Skeletal muscle satellite cell (primary cell): ENCODE measurements around the gene AJAP1. TPM values are rescaled to one million over a fixed set of nuclear protein-coding genes. Genes with fewer than 3 reads are reported as not detected.

ENCODE experiments used
- H3K27me3 ChIP-seq: 2 replicates; pipeline ENCODE4 v1.7.0; 2013; ENCODE audit warnings: low read length; ENCODE audit not compliant: control insufficient read depth, insufficient read depth
- H3K36me3 ChIP-seq: 2 replicates; pipeline ENCODE4 v1.7.0; 2013; ENCODE audit warnings: mild to moderate bottlenecking, control low read depth, low read length; ENCODE audit not compliant: insufficient read depth
- H3K4me1 ChIP-seq: 2 replicates; pipeline ENCODE4 v1.7.0; 2013; ENCODE audit warnings: low read length; ENCODE audit not compliant: control insufficient read depth, insufficient read depth
- H3K4me2 ChIP-seq: 2 replicates; pipeline ENCODE4 v1.7.0; 2013; ENCODE audit warnings: mild to moderate bottlenecking, low read length
- H3K4me3 ChIP-seq: 2 replicates; pipeline ENCODE4 v1.7.0; 2013; ENCODE audit warnings: low read length
- H3K9ac ChIP-seq: 2 replicates; pipeline ENCODE4 v1.7.0; 2013; ENCODE audit warnings: mild to moderate bottlenecking, low read depth, low read length, moderate library complexity
- H3K9me3 ChIP-seq: replicated peaks from 2 replicates; pipeline ENCODE4 v1.7.0; 2013; ENCODE audit warnings: mild to moderate bottlenecking, control low read depth, low read length
- total RNA-seq: library from RNA; depleted of rRNA; stranded (reverse); fragments of >200 nt; gene quantifications from 2 replicates; pipeline ENCODE4 v1.2.3, GENCODE V29; 2012; rRNA removed

AJAP1 gene, protein sequence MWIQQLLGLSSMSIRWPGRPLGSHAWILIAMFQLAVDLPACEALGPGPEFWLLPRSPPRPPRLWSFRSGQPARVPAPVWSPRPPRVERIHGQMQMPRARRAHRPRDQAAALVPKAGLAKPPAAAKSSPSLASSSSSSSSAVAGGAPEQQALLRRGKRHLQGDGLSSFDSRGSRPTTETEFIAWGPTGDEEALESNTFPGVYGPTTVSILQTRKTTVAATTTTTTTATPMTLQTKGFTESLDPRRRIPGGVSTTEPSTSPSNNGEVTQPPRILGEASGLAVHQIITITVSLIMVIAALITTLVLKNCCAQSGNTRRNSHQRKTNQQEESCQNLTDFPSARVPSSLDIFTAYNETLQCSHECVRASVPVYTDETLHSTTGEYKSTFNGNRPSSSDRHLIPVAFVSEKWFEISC
- under 0.01 TPM in 1 of 2 replicates, not detected in the other for total RNA-seq

DNA sequence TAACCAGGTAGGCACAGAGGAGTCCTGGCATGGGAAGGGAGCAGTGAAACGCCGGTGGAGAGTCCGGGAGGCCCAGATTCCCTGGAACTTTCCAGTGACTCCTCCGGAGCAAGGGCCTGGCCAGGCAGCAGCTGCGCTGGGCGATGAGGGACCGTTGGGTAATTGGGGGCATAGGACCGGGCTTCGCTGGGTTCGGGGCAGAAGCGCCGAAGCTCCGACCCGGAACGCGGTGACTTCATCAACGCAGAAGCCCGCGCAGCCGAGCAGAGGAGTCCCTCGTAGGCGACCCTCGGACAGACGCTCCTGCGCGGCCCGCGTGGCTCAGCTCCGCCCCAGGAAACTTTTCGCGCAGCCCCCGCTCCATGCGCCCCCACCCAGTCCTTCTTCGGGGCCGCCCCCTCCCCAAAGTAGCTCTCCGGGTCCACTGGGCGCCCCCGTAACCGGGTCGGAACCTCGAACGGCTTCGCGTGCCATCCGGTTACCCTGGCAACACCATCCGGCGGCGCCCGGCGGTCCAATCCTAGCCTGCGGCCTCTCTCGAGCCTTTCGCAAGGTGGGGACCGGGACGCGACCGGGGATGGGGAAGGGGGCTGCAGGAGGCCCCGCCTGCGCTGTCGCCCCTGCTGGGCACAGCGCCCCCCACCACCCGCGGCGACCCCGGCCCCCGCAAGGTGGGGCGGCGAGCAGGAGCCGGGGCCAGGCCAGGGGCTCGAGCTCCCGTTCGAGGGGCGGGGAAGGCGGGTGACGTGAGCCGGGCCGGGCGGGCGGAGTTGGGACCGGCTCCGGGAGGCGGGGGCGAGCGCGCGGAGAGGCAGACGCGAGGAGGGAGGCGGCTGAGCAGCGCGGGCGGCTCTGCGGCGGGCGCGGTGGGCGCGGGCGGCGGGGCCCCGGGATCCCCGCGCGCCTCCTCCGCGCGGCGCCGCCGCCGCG lies at the start of gene AJAP1:
TSS of gene AJAP1 (plus strand) at position 814 of the 930 bp plus-strand sequence. CDS start 817 bp downstream, outside the sequence.
- no peaks in the 10 kb centered on the region for H3K36me3 ChIP-seq
- H3K9me3 ChIP-seq = no peaks in the 10 kb centered on the region
- no peak within 1 kb of the TSS for H3K9ac ChIP-seq
- H3K4me3 ChIP-seq = no peak within 1 kb of the TSS
- H3K4me2 ChIP-seq = no peak within 1 kb of the TSS
- peaks cover 16% of the 10 kb centered on the region for H3K27me3 ChIP-seq
- H3K4me1 ChIP-seq = no peaks in the 10 kb centered on the region

DNA sequence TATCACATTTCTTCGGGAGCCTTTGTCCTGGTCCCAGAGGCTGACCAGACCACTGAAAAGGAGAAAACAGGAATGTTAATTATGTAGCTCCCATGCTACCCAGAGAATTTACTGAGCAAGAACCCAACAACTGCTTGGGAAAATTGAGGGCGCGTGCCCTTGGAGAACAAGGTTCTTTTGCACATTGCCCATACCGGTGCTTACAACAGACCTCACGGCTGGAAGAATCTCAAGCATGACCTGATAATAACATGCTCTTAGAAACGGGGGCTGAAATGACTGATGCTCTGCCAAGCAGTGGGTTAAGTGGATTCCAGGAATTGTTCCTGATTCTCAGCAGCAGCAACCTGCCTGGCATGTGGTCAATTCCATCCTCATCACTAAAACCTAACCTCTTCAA lies 49.3 kb upstream of the AJAP1 start:
- Histone ChIP-seq H3K4me2 (no peak overlapping the region), H3K36me3 (no peaks in the 10 kb centered on the region), H3K4me3 (no peak overlapping the region)

DNA sequence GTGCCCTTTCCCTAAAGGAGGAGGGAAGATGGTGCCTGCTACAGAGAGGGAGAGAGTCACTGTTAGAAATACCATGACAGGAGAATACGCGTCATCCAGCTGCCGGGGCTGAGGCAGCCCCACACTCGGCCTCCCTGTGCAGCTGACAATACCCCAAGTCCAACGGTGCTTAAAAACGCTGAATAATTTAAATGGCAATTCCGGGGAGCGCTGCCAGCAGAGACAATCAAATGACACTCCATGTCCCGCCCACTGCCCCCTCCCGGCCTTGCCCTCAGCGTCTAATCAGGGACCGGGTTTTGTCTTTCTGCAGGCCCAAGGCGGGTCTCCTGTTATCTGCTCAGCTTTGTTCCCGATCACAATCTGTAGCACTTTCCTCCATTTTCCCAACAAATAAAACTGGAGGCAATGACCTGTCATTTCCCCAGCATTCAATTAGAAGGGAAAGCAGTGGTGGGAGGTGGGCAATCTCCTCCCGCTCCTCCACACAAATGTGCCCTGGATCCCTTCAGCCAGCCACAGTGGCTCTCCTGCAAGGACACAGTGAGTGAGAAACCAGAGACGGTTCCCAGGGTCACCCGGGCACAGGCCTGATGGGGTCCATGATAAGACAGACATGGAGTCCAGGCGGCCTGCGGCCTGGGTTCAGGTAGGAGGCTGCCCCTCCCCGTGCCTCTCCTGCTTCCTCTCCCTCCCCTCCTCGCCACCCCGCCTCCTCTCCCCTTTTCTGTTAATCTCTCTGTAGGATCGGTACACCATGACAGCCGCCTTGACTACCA lies 42.7 kb upstream of the AJAP1 start:
- Histone ChIP-seq H3K4me1 (no peaks in the 10 kb centered on the region), H3K4me2 (no peak overlapping the region), H3K4me3 (no peak overlapping the region), H3K9ac (no peak overlapping the region), H3K36me3 (no peaks in the 10 kb centered on the region), H3K27me3 (no peaks in the 10 kb centered on the region), H3K9me3 (peaks cover 27% of the 10 kb centered on the region)

More for the DNA sequence above, 49.3 kb upstream of the AJAP1 start:
- H3K27me3 ChIP-seq = no peaks in the 10 kb centered on the region
- no peak overlapping the region for H3K9ac ChIP-seq
- H3K9me3 ChIP-seq = peaks cover 28% of the 10 kb centered on the region
- H3K4me1 ChIP-seq = no peaks in the 10 kb centered on the region

DNA sequence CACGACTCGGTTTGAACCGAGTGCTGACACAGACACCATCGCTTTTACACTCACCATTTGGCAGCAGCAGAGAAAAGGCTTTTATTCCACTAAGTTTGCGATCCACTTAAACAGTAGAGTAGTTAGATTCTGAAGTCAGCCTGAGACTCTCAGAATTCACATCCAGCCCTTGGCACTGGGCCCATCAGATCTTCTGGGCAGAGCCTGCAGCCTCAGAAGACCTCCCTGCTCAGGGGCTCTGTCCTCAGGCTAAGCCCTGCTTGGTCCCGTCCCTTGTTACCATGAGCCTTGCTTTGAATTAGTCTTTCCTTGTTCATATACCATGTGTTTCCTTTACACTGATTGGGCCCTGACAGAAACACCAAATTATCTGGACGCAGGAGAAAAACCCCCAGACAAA lies 41.4 kb upstream of the AJAP1 start:
- no peak overlapping the region for H3K4me3 ChIP-seq
- H3K36me3 ChIP-seq = no peaks in the 10 kb centered on the region
- no peaks in the 10 kb centered on the region for H3K4me1 ChIP-seq
- H3K4me2 ChIP-seq = no peak overlapping the region
- no peaks in the 10 kb centered on the region for H3K27me3 ChIP-seq
- H3K9me3 ChIP-seq = peaks cover 24% of the 10 kb centered on the region
- H3K9ac ChIP-seq = no peak overlapping the region

DNA sequence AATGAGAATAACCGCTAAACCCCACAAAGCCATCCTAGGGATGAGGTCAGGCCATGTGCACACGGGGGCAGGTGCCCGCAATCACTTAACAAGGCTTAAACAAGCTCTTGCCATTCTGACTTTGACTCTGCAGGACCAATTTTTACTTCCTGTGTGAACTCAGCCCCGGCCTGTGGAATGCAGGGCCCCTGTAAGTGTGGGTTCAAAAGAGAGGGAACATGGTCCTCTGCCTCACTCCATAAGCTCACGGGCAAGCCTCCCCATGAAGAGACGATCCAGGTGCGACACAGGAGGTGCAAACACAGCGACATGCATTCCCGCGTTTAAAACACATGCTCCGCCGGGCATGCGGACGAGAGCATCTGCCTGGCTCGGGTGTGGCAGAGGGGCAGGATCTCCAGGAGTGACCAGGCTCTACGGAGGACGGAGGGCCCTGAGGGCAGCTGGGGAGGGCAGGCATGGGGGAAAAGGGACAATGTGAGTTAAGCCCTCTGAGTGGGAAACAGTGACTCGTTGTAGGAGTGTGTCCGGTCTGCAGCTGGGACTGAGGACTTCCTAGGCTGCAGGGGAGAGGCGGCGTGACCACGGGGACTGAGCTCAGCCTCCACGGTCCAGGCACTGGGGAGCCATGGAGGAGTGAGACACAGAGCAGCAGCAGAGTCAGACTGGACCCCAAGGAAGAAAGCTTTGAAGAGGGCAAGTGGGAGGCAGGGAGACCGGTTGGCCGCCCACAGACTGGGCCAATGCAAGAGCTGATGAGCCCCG lies 40.6 kb upstream of the AJAP1 start:
- no peaks in the 10 kb centered on the region for H3K36me3 ChIP-seq
- H3K4me1 ChIP-seq = no peaks in the 10 kb centered on the region
- H3K4me2 ChIP-seq = no peak overlapping the region
- no peak overlapping the region for H3K9ac ChIP-seq
- no peak overlapping the region for H3K4me3 ChIP-seq
- H3K9me3 ChIP-seq = peaks cover 20% of the 10 kb centered on the region
- no peaks in the 10 kb centered on the region for H3K27me3 ChIP-seq

DNA sequence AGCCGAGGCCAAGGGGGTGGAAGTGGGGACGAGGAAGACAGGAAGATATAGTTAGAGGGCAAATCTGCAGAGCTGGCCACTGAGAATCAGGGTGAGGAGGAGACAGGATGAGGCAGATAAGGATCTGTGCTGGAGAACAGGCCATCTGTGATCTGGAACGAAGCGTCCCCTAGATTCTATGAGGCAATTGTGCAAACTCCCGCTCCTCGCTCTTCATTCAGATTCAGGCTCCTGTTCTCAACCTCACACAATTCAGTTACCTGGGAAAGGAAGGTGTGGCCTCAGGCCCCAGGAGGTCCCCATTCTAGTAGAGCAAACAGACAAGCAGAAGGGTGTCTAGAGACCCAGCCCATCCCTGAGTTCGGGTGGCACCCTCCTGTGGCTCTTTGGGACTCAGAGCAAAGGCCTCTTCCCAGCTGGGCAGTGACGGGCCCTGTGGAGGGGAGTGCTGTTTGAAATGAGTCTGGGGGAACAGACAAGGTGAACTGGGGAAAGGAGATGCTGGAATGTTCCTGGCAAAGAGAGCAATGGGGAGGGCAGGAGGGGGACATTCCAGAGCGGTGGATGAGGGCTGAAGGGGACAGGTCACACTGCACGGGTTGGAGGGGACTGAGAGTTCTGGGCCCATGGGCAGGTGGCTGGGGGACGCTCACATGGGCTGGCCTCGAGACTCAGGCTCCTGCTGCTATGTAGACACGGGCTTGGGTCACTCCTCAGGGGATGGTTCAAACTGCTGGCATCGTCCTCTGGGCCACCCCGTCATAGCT lies 39.9 kb upstream of the AJAP1 start:
- Histone ChIP-seq H3K4me3 (no peak overlapping the region), H3K4me1 (no peaks in the 10 kb centered on the region), H3K36me3 (no peaks in the 10 kb centered on the region), H3K9me3 (peaks cover 20% of the 10 kb centered on the region), H3K4me2 (no peak overlapping the region), H3K27me3 (no peaks in the 10 kb centered on the region), H3K9ac (no peak overlapping the region)

DNA sequence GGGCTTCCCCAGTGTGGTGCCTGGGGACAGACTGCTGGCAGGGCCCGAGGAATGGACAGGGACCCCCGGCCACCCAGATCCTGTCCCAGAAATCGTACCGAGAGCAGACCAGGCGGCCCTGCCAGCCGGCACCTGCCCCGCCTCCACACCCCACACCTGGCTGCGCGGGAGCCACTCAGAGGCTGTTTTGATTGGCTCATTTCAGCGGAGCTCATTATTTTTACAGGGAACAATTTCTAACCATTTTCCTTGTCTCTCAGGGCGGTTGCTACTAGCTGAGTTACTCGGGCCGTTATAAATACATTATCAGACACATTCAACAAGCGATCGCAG lies 39.3 kb upstream of the AJAP1 start:
- Histone ChIP-seq H3K36me3 (no peaks in the 10 kb centered on the region), H3K4me3 (no peak overlapping the region), H3K27me3 (no peaks in the 10 kb centered on the region), H3K9me3 (peaks cover 19% of the 10 kb centered on the region), H3K4me1 (no peaks in the 10 kb centered on the region), H3K9ac (no peak overlapping the region), H3K4me2 (no peak overlapping the region)

DNA sequence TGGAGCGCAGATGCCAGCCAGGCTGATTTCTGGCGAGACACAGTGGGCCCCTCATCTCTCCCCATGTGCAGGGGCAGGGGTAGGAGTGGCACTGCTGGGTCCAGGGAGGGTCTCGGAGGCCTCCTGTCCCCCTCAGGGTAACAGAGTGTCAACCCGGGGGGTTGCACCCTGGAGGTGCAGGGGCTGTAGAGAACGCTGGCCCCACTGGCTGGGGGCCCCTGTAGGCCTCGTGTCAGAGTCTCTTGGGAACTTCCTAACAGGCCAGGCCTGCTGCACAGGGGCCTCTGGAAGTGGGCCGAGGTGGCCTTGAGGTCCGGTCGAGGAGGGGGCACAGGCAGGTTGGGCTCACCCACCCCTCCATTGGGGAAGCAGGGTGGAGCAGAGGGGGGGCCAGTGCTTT lies 38.9 kb upstream of the AJAP1 start:
- Histone ChIP-seq H3K9ac (no peak overlapping the region), H3K4me3 (no peak overlapping the region), H3K4me1 (no peaks in the 10 kb centered on the region), H3K36me3 (no peaks in the 10 kb centered on the region), H3K9me3 (peaks cover 15% of the 10 kb centered on the region), H3K4me2 (no peak overlapping the region), H3K27me3 (no peaks in the 10 kb centered on the region)

DNA sequence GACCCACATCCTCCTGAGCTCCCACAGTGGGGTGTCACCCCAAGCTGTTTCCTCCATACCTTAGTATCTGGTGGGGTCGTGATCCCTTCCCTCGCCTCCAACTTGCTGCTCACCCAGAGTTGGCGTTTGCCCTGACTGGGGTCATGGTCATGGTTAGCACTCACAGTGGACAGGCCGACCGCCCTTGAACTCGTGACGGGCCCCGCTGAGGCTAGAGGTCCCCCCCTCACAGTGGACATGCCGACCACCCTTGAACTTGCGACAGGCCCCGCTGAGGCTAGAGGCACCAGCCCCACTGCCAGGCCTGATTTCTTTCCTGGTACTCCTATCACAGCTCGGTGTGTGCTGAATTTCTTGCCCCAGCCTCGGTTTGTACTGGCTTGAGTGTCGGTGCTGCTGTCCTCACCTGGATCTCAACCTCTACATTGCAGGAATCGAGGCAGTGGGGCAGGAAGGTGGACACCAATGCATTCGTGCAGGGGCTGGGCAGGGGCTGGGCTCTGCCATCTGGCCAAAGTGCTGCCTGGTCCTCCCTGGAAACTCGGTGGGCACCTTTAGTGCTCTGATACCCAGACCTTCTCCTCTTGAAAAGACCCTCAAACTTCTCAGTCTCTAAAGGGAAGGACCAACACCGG lies 37.5 kb upstream of the AJAP1 start:
- H3K9me3 ChIP-seq = peaks cover 10% of the 10 kb centered on the region
- no peaks in the 10 kb centered on the region for H3K27me3 ChIP-seq
- no peak overlapping the region for H3K9ac ChIP-seq
- no peaks in the 10 kb centered on the region for H3K4me1 ChIP-seq
- H3K4me3 ChIP-seq = no peak overlapping the region
- H3K36me3 ChIP-seq = no peaks in the 10 kb centered on the region
- no peak overlapping the region for H3K4me2 ChIP-seq

DNA sequence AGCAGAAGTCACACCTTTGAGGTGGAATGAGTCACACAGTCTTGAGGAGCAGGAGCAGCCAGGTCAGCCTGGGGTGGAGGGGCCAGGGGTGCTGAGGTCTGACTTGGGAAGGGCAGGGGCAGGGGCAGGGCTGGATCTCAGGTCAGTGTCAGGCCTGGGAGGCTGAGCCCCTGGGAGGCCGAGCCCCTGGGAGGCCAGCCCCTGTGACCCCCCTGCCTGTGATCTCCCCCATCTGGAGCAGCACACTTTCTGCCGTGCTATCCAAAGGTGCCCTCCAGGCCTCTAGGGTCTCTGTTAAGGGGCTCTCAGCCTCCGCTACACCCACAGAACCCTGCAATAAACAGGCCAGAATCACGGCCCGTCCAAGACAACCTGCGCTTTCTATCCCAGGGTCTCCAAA lies 36.9 kb upstream of the AJAP1 start:
- Histone ChIP-seq H3K9me3 (peaks cover 15% of the 10 kb centered on the region), H3K27me3 (no peaks in the 10 kb centered on the region), H3K4me2 (no peak overlapping the region), H3K4me1 (no peaks in the 10 kb centered on the region), H3K9ac (no peak overlapping the region), H3K36me3 (no peaks in the 10 kb centered on the region), H3K4me3 (no peak overlapping the region)
